ENCODE data around the gene AKAP9. TPM values are rescaled to one million over a fixed set of nuclear protein-coding genes. Genes with fewer than 3 reads are reported as not detected.
"Not testable (repeated sequence)": the region's sequence is repeated elsewhere in the genome, so short reads cannot be mapped to it uniquely, and the experiment has no call there.

The AKAP9 gene
- total RNA-seq, 1 donor from 2014 or later: 34.1 TPM

DNA sequence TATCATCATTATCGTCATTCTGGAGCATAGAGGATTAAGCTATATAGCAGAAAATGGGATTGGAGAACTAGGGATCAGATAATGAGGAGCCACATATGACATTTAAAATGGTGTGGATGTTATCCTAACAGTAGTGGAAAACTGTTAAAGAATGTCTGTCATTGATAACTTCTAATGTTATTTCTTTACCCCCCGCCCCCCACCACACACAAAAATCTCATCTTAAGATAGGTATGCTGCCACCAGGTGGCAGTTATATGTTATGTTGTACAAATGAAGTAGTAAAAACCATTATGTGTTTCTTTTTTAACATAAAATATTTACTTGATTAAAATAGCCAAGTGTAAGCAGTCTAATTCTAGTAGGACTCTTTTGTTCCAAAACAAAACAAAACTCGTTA lies 13.0 kb downstream of the AKAP9 start:
- Mint-ChIP-seq H3K4me1 (ENCODE audit: low read depth) (peaks cover 9% of the 10 kb centered on the region), H3K36me3 (ENCODE audit: low read depth) (peaks cover 5% of the 10 kb centered on the region), H3K4me3 (no peak overlapping the region), H3K27ac (no peak overlapping the region), H3K27me3 (ENCODE audit: insufficient read depth) (no peaks in the 10 kb centered on the region), H3K9me3 (no peaks in the 10 kb centered on the region)
- no peak for DNase-seq (ENCODE audit: low spot score)
- intact Hi-C loops (cut with micrococcal nuclease): loop anchor here (1.0 kb wide), 3 partner anchors 13 to 123 kb away; partner anchors contain the start of genes AKAP9 and MTERF1

DNA sequence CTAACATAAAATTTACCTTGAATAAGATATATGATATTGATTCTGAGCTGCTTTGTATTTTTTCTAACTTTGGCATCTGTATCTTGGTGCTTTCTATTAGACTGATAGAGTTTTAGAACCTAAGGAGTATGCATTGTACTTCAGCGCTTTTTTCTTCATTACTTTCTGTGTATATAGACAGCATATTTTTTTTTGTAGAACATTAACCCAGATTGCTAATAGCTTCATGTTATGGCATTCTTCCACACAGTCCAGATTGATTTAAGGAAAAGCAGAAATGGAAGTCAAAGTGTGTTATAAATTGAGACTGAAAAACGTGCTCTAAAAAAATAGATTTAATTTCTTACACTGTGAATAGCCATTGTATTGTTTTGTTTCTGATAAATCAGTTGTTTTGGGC lies 15.8 kb downstream of the AKAP9 start:
- DNase-seq (ENCODE audit: low spot score); H3K27me3 Mint-ChIP-seq (ENCODE audit: insufficient read depth); H3K36me3 Mint-ChIP-seq (ENCODE audit: low read depth); H3K27ac Mint-ChIP-seq; intact Hi-C loops (cut with micrococcal nuclease); H3K9me3 Mint-ChIP-seq; H3K4me3 Mint-ChIP-seq; H3K4me1 Mint-ChIP-seq (ENCODE audit: low read depth): not testable (repeated sequence)

DNA sequence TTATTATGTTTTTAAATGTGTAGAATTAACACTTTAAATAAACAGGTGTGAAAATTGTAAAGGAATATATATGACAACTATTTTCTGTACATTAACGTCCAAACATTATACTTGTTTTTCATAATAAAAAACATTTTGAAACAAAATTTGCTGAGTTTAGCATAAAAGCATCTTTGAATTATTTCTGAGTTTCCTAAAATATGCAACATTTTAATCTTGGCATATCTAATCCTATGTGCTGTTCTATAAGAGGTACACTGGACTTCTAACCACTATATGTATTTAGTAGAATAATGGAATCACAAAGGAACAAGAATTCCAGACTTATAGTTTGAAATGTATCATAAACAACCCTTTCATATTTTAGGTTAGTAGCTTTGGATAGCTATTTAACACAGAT lies 16.6 kb downstream of the AKAP9 start:
- Mint-ChIP-seq H3K4me3 (no peak overlapping the region), H3K9me3 (no peaks in the 10 kb centered on the region), H3K27me3 (ENCODE audit: insufficient read depth) (no peaks in the 10 kb centered on the region), H3K36me3 (ENCODE audit: low read depth) (peaks cover 5% of the 10 kb centered on the region), H3K27ac (no peak overlapping the region), H3K4me1 (ENCODE audit: low read depth) (no peaks in the 10 kb centered on the region)
- intact Hi-C loops (cut with micrococcal nuclease): no loop called here
- DNase-seq (ENCODE audit: low spot score): no peak

DNA sequence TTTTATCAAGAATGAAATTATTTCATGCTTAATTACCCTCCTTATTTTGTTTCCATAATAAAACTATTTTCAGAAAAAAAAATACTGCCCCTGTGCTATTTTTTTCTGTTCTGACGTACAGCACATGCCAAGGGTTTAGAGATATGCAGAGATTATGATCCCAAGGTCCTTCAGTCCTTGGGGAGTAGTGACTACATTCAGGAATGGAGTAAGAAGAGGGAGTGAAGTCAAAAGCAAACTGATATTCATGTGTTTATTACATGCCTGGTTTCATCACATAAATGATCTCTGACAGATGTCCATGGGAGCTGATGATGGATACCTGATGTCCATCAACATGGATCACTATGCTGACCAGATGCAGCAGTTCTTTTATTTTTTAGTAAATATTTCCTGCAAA lies 17.2 kb downstream of the AKAP9 start:
- Mint-ChIP-seq H3K4me3 (no peak overlapping the region), H3K36me3 (ENCODE audit: low read depth) (peaks cover 5% of the 10 kb centered on the region), H3K27ac (no peak overlapping the region), H3K27me3 (ENCODE audit: insufficient read depth) (no peaks in the 10 kb centered on the region), H3K4me1 (ENCODE audit: low read depth) (no peaks in the 10 kb centered on the region), H3K9me3 (no peaks in the 10 kb centered on the region)
- intact Hi-C loops (cut with micrococcal nuclease): no loop called here
- no peak for DNase-seq (ENCODE audit: low spot score)

DNA sequence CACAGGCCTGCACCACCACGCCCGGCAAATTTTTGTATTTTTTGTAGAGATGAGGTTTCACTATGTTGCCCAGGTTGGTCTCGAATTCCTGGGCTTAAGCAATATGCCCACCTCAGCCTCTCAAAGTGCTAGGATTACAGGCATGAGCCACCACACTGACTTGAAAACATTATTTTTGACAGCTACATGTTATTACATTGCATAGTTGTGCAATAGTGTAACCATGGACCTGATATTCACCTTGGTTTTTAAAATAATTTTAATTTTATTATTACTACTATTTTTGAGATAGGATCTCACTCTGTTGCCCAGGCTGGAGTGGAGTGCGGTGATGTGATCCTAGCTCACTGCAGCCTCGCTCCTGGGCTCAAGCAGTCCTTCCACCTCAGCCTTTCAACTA lies 18.4 kb downstream of the AKAP9 start:
- Mint-ChIP-seq H3K9me3 (no peaks in the 10 kb centered on the region), H3K36me3 (ENCODE audit: low read depth) (peaks cover 5% of the 10 kb centered on the region), H3K4me3 (no peak overlapping the region), H3K27me3 (ENCODE audit: insufficient read depth) (no peaks in the 10 kb centered on the region), H3K27ac (no peak overlapping the region), H3K4me1 (ENCODE audit: low read depth) (no peaks in the 10 kb centered on the region)
- no peak for DNase-seq (ENCODE audit: low spot score)
- intact Hi-C loops (cut with micrococcal nuclease): no loop called here

DNA sequence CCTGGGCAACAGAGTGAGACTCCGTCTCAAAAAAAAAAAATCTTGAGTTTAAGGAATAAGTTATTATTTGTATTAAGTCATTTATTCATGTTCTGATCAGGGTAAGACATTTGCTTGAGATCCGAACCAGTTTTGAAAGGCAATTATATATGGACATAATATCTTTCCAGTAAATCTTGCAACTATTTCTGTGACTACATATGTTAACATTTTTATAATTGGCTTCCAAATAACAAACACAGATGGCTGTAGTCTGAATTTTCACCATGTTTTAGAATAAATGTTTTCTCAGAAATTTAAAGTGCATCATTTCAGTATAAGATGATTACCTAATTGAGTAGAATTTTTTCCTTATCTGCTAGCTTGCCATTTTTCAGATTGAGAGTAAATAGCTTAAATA lies 21.2 kb downstream of the AKAP9 start:
- H3K4me1 Mint-ChIP-seq (ENCODE audit: low read depth): no peaks in the 10 kb centered on the region
- H3K9me3 Mint-ChIP-seq: no peaks in the 10 kb centered on the region
- no peak overlapping the region for H3K4me3 Mint-ChIP-seq
- intact Hi-C loops (cut with micrococcal nuclease): no loop called here
- H3K27me3 Mint-ChIP-seq (ENCODE audit: insufficient read depth): no peaks in the 10 kb centered on the region
- H3K27ac Mint-ChIP-seq: no peak overlapping the region
- peaks cover 5% of the 10 kb centered on the region for H3K36me3 Mint-ChIP-seq (ENCODE audit: low read depth)
- DNase-seq (ENCODE audit: low spot score): no peak

DNA sequence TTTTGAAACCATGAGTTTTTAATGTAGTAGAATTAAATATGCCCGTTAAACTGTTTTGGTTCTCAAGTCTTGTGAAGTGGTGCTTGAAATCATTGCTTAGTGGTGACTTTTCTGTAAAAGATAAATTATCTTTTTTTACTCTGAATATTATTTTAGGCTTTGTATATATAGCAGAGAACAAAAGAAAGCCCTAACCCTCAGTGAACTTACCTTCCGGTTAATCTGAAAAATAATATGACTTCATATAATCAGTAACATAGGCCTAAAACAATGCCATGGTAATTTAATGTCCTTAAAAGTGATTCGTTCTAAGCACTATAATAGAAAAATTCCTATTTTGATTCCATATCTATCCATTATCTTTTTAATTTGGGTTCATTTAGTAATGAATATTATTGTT lies 21.8 kb downstream of the AKAP9 start:
- Mint-ChIP-seq H3K4me3 (no peak overlapping the region), H3K9me3 (no peaks in the 10 kb centered on the region), H3K36me3 (ENCODE audit: low read depth) (peaks cover 5% of the 10 kb centered on the region), H3K27me3 (ENCODE audit: insufficient read depth) (no peaks in the 10 kb centered on the region), H3K4me1 (ENCODE audit: low read depth) (no peaks in the 10 kb centered on the region), H3K27ac (no peak overlapping the region)
- intact Hi-C loops (cut with micrococcal nuclease): no loop called here
- no peak for DNase-seq (ENCODE audit: low spot score)

DNA sequence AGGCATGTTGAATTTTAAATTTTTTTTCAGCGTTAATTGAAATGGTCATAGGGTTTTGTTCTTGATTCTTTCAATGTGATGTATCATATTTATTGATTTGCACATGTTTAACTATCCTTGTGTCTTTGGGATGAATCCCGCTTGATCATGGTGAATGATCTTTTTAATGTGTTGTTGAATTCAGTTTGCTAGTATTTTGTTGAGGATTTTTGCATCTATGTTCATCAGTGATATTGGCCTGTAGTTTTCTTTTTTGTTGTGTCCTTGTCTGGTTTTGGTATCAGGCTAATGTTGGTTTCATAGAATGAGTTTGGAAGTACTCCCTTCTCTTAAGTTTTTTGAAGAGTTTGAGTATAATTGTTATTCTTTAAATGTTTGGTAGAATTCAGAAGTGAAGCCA lies 26.9 kb downstream of the AKAP9 start:
- H3K27ac Mint-ChIP-seq; H3K4me3 Mint-ChIP-seq; H3K27me3 Mint-ChIP-seq (ENCODE audit: insufficient read depth); H3K9me3 Mint-ChIP-seq; H3K4me1 Mint-ChIP-seq (ENCODE audit: low read depth); intact Hi-C loops (cut with micrococcal nuclease); H3K36me3 Mint-ChIP-seq (ENCODE audit: low read depth); DNase-seq (ENCODE audit: low spot score): not testable (repeated sequence)

DNA sequence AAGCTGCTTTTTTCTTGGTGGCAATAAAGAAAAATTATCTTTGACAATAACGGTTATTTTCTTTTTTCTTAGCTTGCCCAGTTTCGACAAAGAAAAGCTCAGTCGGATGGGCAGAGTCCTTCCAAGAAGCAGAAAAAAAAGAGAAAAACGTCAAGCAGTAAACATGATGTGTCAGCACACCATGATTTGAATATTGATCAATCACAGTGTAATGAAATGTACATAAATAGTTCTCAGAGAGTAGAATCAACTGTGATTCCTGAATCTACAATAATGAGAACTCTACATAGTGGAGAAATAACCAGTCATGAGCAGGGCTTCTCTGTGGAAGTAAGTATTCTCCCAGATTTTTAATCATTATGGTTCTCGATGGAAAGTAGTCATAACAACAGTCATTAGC lies 33.0 kb downstream of the AKAP9 start:
- no peaks in the 10 kb centered on the region for H3K4me1 Mint-ChIP-seq (ENCODE audit: low read depth)
- H3K36me3 Mint-ChIP-seq (ENCODE audit: low read depth): peaks cover 6% of the 10 kb centered on the region
- no peaks in the 10 kb centered on the region for H3K27me3 Mint-ChIP-seq (ENCODE audit: insufficient read depth)
- H3K9me3 Mint-ChIP-seq: no peaks in the 10 kb centered on the region
- intact Hi-C loops (cut with micrococcal nuclease): no loop called here
- no peak for DNase-seq (ENCODE audit: low spot score)
- no peak overlapping the region for H3K4me3 Mint-ChIP-seq
- H3K27ac Mint-ChIP-seq: no peak overlapping the region

DNA sequence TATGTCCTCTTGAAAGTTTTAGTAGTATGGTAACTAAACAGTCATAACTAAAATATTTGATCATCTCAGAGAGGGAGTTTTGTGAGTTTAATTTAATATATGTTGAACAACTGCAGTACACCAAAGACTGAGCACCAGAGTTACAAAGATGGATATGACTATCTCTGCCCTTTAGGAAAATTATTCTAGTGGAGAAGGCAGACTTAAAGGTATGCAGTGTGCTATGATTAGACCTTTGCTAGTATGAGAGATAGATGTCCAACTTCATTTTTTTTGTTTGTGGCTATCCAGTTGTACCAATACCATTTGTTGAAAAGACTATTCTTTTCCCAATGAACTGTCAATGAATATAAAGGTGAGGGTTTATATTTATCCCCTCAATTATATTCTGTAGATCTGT lies 33.4 kb downstream of the AKAP9 start:
- no peak overlapping the region for H3K4me3 Mint-ChIP-seq
- intact Hi-C loops (cut with micrococcal nuclease): no loop called here
- no peak overlapping the region for H3K27ac Mint-ChIP-seq
- H3K4me1 Mint-ChIP-seq (ENCODE audit: low read depth): no peaks in the 10 kb centered on the region
- no peaks in the 10 kb centered on the region for H3K9me3 Mint-ChIP-seq
- no peak for DNase-seq (ENCODE audit: low spot score)
- no peaks in the 10 kb centered on the region for H3K27me3 Mint-ChIP-seq (ENCODE audit: insufficient read depth)
- peaks cover 8% of the 10 kb centered on the region for H3K36me3 Mint-ChIP-seq (ENCODE audit: low read depth)

DNA sequence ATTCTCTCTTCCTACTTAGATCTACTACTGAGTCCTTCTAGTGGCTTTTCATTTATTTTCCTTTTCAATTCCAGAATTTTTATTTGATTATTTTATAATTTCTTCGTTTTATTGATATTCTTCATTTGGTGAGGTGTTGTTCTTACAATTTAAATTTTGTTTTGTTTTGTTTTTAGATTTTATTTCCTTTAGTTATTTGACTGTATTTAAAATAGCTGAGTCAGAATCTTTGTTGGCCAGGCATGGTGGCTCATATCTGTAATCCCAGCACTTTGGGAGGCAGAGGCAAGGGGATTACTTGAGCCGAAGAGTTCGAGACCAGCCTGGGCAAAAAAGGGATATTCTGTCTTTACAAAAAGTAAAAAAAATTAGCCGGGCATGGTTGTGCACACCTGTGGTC lies 36.1 kb downstream of the AKAP9 start:
- no peaks in the 10 kb centered on the region for H3K9me3 Mint-ChIP-seq
- peaks cover 11% of the 10 kb centered on the region for H3K36me3 Mint-ChIP-seq (ENCODE audit: low read depth)
- intact Hi-C loops (cut with micrococcal nuclease): no loop called here
- no peaks in the 10 kb centered on the region for H3K27me3 Mint-ChIP-seq (ENCODE audit: insufficient read depth)
- no peak for DNase-seq (ENCODE audit: low spot score)
- no peaks in the 10 kb centered on the region for H3K4me1 Mint-ChIP-seq (ENCODE audit: low read depth)
- no peak overlapping the region for H3K4me3 Mint-ChIP-seq
- H3K27ac Mint-ChIP-seq: no peak overlapping the region

DNA sequence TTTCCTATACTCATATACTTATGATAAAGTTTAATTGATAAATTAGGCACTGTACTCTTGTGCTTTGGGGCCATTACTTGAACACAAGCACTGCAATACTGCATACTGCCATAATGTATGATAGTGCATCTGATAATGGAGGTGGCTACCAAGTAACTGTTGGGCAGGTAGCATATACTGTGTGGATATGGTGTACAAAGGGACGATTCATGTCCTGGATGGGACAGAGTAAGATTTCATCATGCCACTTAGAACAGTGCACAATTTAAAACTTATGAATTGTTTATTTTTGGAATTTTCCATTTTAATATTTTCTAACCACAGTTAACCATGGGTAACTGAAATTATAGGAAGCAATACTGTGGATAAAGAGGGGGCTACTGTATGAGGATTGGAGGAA lies 38.9 kb downstream of the AKAP9 start:
- Mint-ChIP-seq H3K4me1 (ENCODE audit: low read depth) (peaks cover 14% of the 10 kb centered on the region), H3K27me3 (ENCODE audit: insufficient read depth) (no peaks in the 10 kb centered on the region), H3K4me3 (no peak overlapping the region), H3K36me3 (ENCODE audit: low read depth) (peaks cover 27% of the 10 kb centered on the region), H3K9me3 (peaks cover 8% of the 10 kb centered on the region), H3K27ac (no peak overlapping the region)
- no peak for DNase-seq (ENCODE audit: low spot score)
- intact Hi-C loops (cut with micrococcal nuclease): no loop called here

DNA sequence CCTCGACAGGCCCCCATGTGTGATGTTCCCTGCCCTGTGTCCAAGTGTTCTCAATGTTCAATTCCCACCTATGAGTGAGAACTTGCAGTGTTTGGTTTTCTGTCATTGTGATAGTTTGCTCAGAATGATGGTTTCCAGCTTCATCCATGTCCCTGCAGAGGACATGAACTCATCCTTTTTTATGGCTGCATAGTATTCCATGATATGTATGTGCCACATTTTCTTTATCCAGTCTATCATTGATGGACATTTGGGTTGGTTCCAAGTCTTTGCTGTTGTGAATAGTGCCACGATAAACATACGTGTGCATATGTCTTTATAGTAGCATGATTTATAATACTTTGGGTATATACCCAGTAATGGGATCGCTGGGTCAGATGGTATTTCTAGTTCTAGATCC lies 41.7 kb downstream of the AKAP9 start:
- Mint-ChIP-seq H3K4me1 (ENCODE audit: low read depth) (peaks cover 14% of the 10 kb centered on the region), H3K36me3 (ENCODE audit: low read depth) (peaks cover 28% of the 10 kb centered on the region)
- H3K4me3 Mint-ChIP-seq; DNase-seq (ENCODE audit: low spot score); H3K9me3 Mint-ChIP-seq; H3K27me3 Mint-ChIP-seq (ENCODE audit: insufficient read depth); H3K27ac Mint-ChIP-seq; intact Hi-C loops (cut with micrococcal nuclease): not testable (repeated sequence)

DNA sequence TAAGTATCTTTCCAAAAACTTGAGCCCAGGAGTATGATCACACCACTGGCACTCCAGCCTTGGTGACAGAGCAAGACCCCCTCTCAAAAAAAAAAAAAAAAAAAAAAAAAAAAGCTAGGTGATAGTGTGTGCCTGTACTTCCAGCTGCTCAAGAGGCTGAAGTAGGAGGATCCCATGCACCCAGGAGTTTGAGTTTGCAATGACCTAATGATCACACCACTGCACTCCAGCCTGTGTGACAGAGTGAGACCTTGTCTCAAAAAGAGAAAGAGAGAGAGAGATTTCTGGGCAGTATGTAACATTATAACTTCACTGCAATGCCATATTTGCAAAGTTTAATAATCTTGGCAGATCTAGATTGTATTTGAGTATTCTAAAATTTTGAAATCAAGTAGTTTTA lies 47.6 kb downstream of the AKAP9 start:
- no peak overlapping the region for H3K4me3 Mint-ChIP-seq

More for the DNA sequence above, 47.6 kb downstream of the AKAP9 start:
- H3K27me3 Mint-ChIP-seq (ENCODE audit: insufficient read depth): no peaks in the 10 kb centered on the region
- intact Hi-C loops (cut with micrococcal nuclease): no loop called here
- H3K27ac Mint-ChIP-seq: no peak overlapping the region
- H3K4me1 Mint-ChIP-seq (ENCODE audit: low read depth): peaks cover 18% of the 10 kb centered on the region
- no peaks in the 10 kb centered on the region for H3K9me3 Mint-ChIP-seq
- DNase-seq (ENCODE audit: low spot score): no peak
- peaks cover 17% of the 10 kb centered on the region for H3K36me3 Mint-ChIP-seq (ENCODE audit: low read depth)

All from activated T-helper 1 cell treated with anti-CD3 and anti-CD28 coated beads, Interleukin-12 subunit alpha, Interleukin-12 subunit beta, Interleukin-2, Interleukin-4 antibody, amounts not matched to agents 30 ng/mL and 10 ng/mL and 1 ng/mL, durations not matched to agents 14 hours and 24 hours and 36 hours (primary cell).